GM04503 (cell line): ENCODE results near the gene DSN1.

ENCODE experiments used
- DNase-seq: peaks from one replicate; pipeline ENCODE4 v3.0.0-alpha.2; 2012; ENCODE audit warnings: low read depth

Gene DSN1

GRCh38 chr20:36795691-36796090 is 22.1 kb upstream of the DSN1 start:
- no peak for DNase-seq

GRCh38 chr20:36794116-36794474 is 20.5 kb upstream of the DSN1 start:
- no peak for DNase-seq

- DNase-seq, result no peak
These were observed 19.9 kb upstream of the DSN1 start for GRCh38 chr20:36793294-36794115.

GRCh38 chr20:36792422-36792821 is 18.9 kb upstream of the DSN1 start:
- peak; percentile 21 for DNase-seq

- no peak for DNase-seq
These were observed 18.3 kb upstream of the DSN1 start for GRCh38 chr20:36791862-36792261.

- DNase-seq, result no peak
These were observed 13.1 kb upstream of the DSN1 start for GRCh38 chr20:36786663-36787062.

- DNase-seq, result no peak
These were observed 12.7 kb upstream of the DSN1 start for GRCh38 chr20:36786246-36786645.

- DNase-seq, result no peak
These were observed 11.7 kb upstream of the DSN1 start for GRCh38 chr20:36785308-36785707.

GRCh38 chr20:36784900-36785299 is 11.3 kb upstream of the DSN1 start:
- DNase-seq, result no peak

GRCh38 chr20:36784116-36784515 is 10.6 kb upstream of the DSN1 start:
- no peak for DNase-seq

GRCh38 chr20:36779656-36780025 is 6.1 kb upstream of the DSN1 start:
- DNase-seq, result no peak

GRCh38 chr20:36778831-36779655 is 5.5 kb upstream of the DSN1 start:
- DNase-seq, result no peak

GRCh38 chr20:36777576-36777975 is 4.0 kb upstream of the DSN1 start:
- DNase-seq, result no peak

- no peak for DNase-seq
These were observed 3.6 kb upstream of the DSN1 start for GRCh38 chr20:36777167-36777566.

GRCh38 chr20:36775826-36776225 is 2.3 kb upstream of the DSN1 start:
- DNase-seq, result no peak

GRCh38 chr20:36775196-36775595 is 1.6 kb upstream of the DSN1 start:
- no peak for DNase-seq

GRCh38 chr20:36773107-36773596 is 411 bp downstream of the DSN1 start:
- DNase-seq, result no peak

- DNase-seq, result no peak
These were observed 2.9 kb downstream of the DSN1 start for GRCh38 chr20:36770680-36771079.

GRCh38 chr20:36768768-36769430 is 4.7 kb downstream of the DSN1 start:
- peak; percentile 58 for DNase-seq

GRCh38 chr20:36761125-36761524 is 12.4 kb downstream of the DSN1 start:
- DNase-seq, result no peak

GRCh38 chr20:36760647-36761046 is 12.9 kb downstream of the DSN1 start:
- DNase-seq, result no peak

- no peak for DNase-seq
These were observed 15.3 kb downstream of the DSN1 start for GRCh38 chr20:36758276-36758675.

GRCh38 chr20:36756496-36756895 is 17.1 kb downstream of the DSN1 start:
- DNase-seq, result no peak
